Ovary (tissue), 9 donors: ENCODE data around the gene SSR1. TPM values are rescaled to one million over a fixed set of nuclear protein-coding genes. Genes with fewer than 3 reads are reported as not detected.

Experiments
- DNase-seq, 5 donors: peaks; one replicate each; pipeline ENCODE4 v3.0.0-alpha.2; 2019 to 2020
- H3K27ac ChIP-seq, 2 donors: fragments of 200-600 bp; one replicate each; pipeline versions ENCODE4 v1.5.1 to v1.8.0; 2019 to 2022
- H3K27me3 ChIP-seq: fragments of 200-600 bp; one replicate; pipeline ENCODE4 v1.8.0; 2022
- H3K36me3 ChIP-seq: fragments of 200-600 bp; sonication (generic); one replicate; pipeline ENCODE4 v1.5.1; 2019
- H3K4me1 ChIP-seq: one replicate; pipeline ENCODE4 v1.8.1; 2013; ENCODE audit warnings: mild to moderate bottlenecking, moderate library complexity; ENCODE audit not compliant: insufficient read depth
- H3K4me3 ChIP-seq: fragments of 200-600 bp; sonication (generic); one replicate; pipeline ENCODE4 v1.5.1; 2017
- H3K9me3 ChIP-seq, 2 donors: fragments of 200-600 bp in 1 of 2; sonication (generic) in 1 of 2; one replicate each; pipeline versions ENCODE4 v1.5.1 to v1.8.1; 2013 to 2019; ENCODE audit warnings: mild to moderate bottlenecking in 1 of 2, moderate library complexity in 1 of 2
- EP300 ChIP-seq: sonication (generic); formaldehyde crosslinking; IDR thresholded peaks from one replicate; pipeline ENCODE4 v1.6.1; 2017; ENCODE audit warnings: antibody characterized with exemption
- POLR2A ChIP-seq: fragments of 450-650 bp; IDR thresholded peaks from one replicate; pipeline ENCODE4 v1.6.1; 2017; ENCODE audit warnings: antibody characterized with exemption, mild to moderate bottlenecking, moderate library complexity
- WGBS, 3 donors: extraction: QIAGEN DNeasy Blood & Tissue Kit in 1 of 3; methylation state at CpG; one replicate each; pipeline versions ENCODE4 v1.1.5 to v1.1.7; 2013 to 2017; 5-methylcytosine and 5-hydroxymethylcytosine counted together
- intact Hi-C, 4 donors: fragments of 100-400 bp; cut with DNase I; formaldehyde crosslinking; loops; one replicate each; pipeline versions ENCODE4 v1.11.0 to v1.15.1; 2022 to 2023
- polyA plus RNA-seq, 2 donors: library from polyadenylated mRNA; stranded (reverse); fragments of 200-250 nt in 1 of 2; fragments of 350-450 nt in 1 of 2; fragmentation: Illumina TruSeq in 1 of 2; extraction: RNeasy Lipid Tissue Mini Kit (QIAGEN cat#74804) in 1 of 2; gene quantifications; one replicate each; pipeline ENCODE4 v1.2.3, GENCODE V29; 2013 to 2014
- total RNA-seq, 7 donors: library from RNA; depleted of rRNA in 2 of 7; stranded (reverse); fragments of >200 nt in 2 of 7; fragmentation: NEBNext Ultra II Directional in 3 of 7; extraction: Animal tissue kit (Norgen Biotek cat#: 25700) in 3 of 7; gene quantifications; one replicate each; pipeline versions ENCODE4 v1.1.0 to v1.2.4, GENCODE V29; 2016 to 2023
- TF ChIP-seq, protein P1 (sequence below), 3 donors: fragments of 450-650 bp in 2 of 3; fragments of 200-600 bp in 1 of 3; IDR thresholded peaks; one replicate each; pipeline versions ENCODE4 v1.5.1 to v1.8.0; 2016 to 2022; ENCODE audit warnings: antibody characterized with exemption in 3 of 3, mild to moderate bottlenecking in 1 of 3
- donor health status: DM: no; HTN: no; CAD: no; lungs with moderate emphysema.
- donor health status: DM: no; HTN: no; CAD: no.
- donor health status: Bipolar disorder and iron deficiency.
- donor health status: DM: yes; HTN: yes; CAD: no.
- donor health status: DM: no; HTN: no; CAD: no.
- donor health status: DM: yes; HTN: yes; CAD: no.

SSR1 gene
- total and polyA plus RNA-seq, 9 donors: 42.3 to 166 (median 117) TPM

DNA sequence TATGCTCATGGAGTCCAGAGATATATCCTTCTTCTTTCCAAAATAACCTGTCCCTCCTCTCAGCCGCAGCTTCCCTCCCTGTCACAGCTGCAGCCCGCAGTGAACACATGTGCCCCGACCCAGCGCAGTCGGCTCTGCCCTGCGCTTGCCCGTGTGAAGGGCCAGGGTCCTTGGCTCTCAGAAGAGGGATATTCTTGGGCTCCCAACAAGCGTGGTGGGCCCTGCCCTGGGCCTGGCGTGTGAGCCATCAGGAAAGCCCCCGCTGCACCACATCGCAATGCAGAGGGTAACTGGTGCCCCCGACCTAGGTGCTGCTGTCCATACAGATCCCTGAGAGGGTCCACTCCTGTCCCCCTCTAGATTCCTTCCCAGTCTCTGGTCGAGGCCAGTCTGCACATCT lies 65.2 kb downstream of the SSR1 start:
- no peaks in the 10 kb centered on the region for H3K27me3 ChIP-seq
- no peaks in the 10 kb centered on the region for H3K36me3 ChIP-seq
- 84 to 93% (median 92%) methylated on average over 13 of the region's 13 CpGs for WGBS, 3 donors
- no peaks in the 10 kb centered on the region for H3K9me3 ChIP-seq
- intact Hi-C loops: loop anchor here in 3 of 4 donors (5.0 to 10.0 kb wide), 4 partner anchors 123 to 571 kb away; no protein-coding TSS in a partner anchor
- TF ChIP-seq, protein P1, sequence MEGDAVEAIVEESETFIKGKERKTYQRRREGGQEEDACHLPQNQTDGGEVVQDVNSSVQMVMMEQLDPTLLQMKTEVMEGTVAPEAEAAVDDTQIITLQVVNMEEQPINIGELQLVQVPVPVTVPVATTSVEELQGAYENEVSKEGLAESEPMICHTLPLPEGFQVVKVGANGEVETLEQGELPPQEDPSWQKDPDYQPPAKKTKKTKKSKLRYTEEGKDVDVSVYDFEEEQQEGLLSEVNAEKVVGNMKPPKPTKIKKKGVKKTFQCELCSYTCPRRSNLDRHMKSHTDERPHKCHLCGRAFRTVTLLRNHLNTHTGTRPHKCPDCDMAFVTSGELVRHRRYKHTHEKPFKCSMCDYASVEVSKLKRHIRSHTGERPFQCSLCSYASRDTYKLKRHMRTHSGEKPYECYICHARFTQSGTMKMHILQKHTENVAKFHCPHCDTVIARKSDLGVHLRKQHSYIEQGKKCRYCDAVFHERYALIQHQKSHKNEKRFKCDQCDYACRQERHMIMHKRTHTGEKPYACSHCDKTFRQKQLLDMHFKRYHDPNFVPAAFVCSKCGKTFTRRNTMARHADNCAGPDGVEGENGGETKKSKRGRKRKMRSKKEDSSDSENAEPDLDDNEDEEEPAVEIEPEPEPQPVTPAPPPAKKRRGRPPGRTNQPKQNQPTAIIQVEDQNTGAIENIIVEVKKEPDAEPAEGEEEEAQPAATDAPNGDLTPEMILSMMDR (IDR thresholded peaks at IDR 0.05): no peak
- TF ChIP-seq EP300: no peak
- no peak for TF ChIP-seq POLR2A
- H3K4me3 ChIP-seq: no peak overlapping the region
- no peak for DNase-seq
- H3K27ac ChIP-seq: no peak overlapping the region
- H3K4me1 ChIP-seq: no peaks in the 10 kb centered on the region

DNA sequence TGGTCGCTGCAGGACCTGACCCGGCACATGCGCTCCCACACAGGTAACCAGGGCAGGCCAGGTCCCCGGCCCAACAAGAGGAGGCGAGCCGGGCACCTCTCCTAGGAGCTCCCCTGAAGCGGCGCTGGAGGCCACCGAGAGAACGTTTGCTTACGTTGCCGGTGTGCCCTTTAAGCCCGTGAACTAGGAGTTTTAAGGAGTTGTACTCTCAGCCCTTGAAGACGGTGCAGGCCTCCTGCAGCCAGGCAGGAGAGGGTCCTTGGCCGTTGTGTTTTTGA lies 65.9 kb downstream of the SSR1 start:
- WGBS, 3 donors: 91 to 95% (median 94%) methylated on average over 15 of the region's 15 CpGs
- intact Hi-C loops: loop anchor here in 3 of 4 donors (5.0 to 10.0 kb wide), 4 partner anchors 122 to 570 kb away; no protein-coding TSS in a partner anchor
- Histone ChIP-seq H3K27ac (no peak overlapping the region), H3K9me3 (no peaks in the 10 kb centered on the region), H3K4me3 (no peak overlapping the region), H3K4me1 (no peaks in the 10 kb centered on the region), H3K27me3 (no peaks in the 10 kb centered on the region), H3K36me3 (no peaks in the 10 kb centered on the region)
- TF ChIP-seq EP300 (no peak), POLR2A (no peak)
- TF ChIP-seq, protein P1 (IDR thresholded peaks at IDR 0.05): no peak
- no peak for DNase-seq

DNA sequence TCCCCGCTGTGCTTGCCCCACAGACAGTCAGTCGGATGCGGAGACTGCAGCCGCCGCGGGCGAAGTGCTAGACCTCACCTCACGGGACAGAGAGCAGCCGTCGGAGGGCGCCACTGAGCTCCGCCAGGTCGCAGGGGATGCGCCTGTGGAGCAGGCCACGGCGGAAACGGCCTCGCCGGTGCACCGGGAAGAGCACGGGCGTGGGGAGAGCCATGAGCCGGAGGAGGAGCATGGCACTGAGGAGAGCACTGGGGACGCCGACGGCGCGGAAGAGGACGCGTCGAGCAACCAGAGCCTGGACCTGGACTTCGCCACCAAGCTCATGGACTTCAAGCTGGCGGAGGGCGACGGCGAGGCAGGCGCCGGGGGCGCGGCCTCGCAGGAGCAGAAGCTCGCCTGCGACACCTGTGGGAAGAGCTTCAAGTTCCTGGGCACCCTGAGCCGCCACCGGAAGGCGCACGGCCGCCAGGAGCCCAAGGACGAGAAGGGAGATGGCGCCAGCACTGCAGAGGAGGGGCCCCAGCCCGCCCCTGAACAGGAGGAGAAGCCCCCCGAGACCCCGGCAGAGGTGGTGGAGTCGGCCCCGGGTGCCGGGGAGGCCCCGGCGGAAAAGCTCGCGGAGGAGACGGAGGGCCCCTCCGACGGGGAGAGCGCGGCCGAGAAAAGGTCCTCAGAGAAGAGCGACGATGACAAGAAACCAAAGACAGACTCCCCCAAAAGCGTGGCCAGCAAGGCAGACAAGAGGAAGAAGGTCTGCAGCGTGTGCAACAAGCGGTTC lies 66.4 kb downstream of the SSR1 start:
- H3K36me3 ChIP-seq: no peaks in the 10 kb centered on the region
- intact Hi-C loops: loop anchor here in 3 of 4 donors (5.0 to 10.0 kb wide), 4 partner anchors 122 to 569 kb away; no protein-coding TSS in a partner anchor

DNA sequence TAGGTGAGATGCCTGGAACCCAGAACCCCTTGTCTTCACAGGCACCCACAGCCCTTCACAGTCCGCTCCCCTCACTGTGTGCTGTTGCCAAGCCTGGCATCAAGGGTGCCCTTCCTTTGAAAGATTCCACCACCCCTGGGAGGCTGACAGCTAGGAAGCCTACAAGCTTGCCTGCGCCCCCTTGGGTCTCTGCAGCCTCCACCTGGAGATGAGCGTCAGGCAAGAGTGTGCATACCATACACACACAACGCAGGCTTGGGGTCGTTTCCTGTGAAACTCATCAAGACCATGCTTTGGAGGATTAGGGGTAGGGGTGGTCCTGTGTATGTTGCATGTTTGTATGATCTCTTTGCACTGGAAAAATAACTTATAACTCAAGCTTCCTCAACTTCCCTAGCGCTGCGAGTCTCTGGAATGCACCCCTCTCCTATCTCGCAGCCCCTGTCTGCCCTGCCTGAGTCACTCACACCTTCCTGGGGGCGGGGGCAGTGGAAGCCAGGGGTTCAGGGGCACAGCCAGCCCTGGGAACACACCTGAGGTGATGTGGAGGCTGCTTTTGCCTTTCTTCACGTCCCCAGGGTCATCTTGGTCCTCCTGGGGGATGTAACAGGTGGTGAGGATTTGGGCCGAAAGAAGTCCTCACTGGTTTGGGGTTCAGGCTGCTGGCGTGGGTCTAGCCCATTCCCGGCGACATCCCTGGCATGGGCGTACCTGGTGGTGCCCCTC lies 67.2 kb downstream of the SSR1 start:
- Histone ChIP-seq H3K27ac (no peak overlapping the region), H3K4me3 (no peak overlapping the region), H3K4me1 (no peaks in the 10 kb centered on the region), H3K36me3 (no peaks in the 10 kb centered on the region), H3K27me3 (no peaks in the 10 kb centered on the region), H3K9me3 (no peaks in the 10 kb centered on the region)
- 92 to 95% (median 93%) methylated on average over 15 of the region's 15 CpGs for WGBS, 3 donors
- intact Hi-C loops: loop anchor here in 3 of 4 donors (5.0 to 10.0 kb wide), 4 partner anchors 121 to 569 kb away; no protein-coding TSS in a partner anchor
- DNase-seq: no peak
- TF ChIP-seq, protein P1 (IDR thresholded peaks at IDR 0.05): no peak
- TF ChIP-seq EP300 (no peak), POLR2A (no peak)

More for the DNA sequence above, 66.4 kb downstream of the SSR1 start:
- no peak overlapping the region for H3K4me3 ChIP-seq
- H3K27ac ChIP-seq: no peak overlapping the region
- H3K4me1 ChIP-seq: no peaks in the 10 kb centered on the region
- H3K27me3 ChIP-seq: no peaks in the 10 kb centered on the region
- peak in 2 of 5 donors; percentile 45 to 46 for DNase-seq
- TF ChIP-seq, protein P1 (IDR thresholded peaks at IDR 0.05): no peak
- TF ChIP-seq EP300: no peak
- no peak for TF ChIP-seq POLR2A
- H3K9me3 ChIP-seq: no peaks in the 10 kb centered on the region
- WGBS, 3 donors: 90 to 92% (median 90%) methylated on average over 70 to 71 of the region's 71 CpGs
